Spleen (tissue), 11 donors: ENCODE results near the gene PDE4D. TPM values are rescaled to one million over a fixed set of nuclear protein-coding genes. Genes with fewer than 3 reads are reported as not detected.

Experiments used
- DNase-seq: peaks from one replicate; pipeline ENCODE4 v3.0.0-alpha.2; 2020
- H3K27ac ChIP-seq, 8 donors: fragments of 200-600 bp; sonication (generic) in 7 of 8; 1 replicate in 4 of 8; 2 replicates in 4 of 8; pipeline versions ENCODE4 v1.5.0 to v1.8.0; 2016 to 2021; ENCODE audit warnings: inconsistent platforms in 4 of 8, mild to moderate bottlenecking in 4 of 8, moderate library complexity in 1 of 8
- H3K27me3 ChIP-seq, 7 donors: fragments of 200-600 bp; sonication (generic) in 6 of 7; replicated peaks in 1 of 7; 1 replicate in 4 of 7; 2 replicates in 3 of 7; pipeline versions ENCODE4 v1.5.0 to v1.8.0; 2016 to 2021; ENCODE audit warnings: inconsistent platforms in 3 of 7, mild to moderate bottlenecking in 1 of 7
- H3K36me3 ChIP-seq, 6 donors: fragments of 200-600 bp; sonication (generic) in 5 of 6; 1 replicate in 4 of 6; 2 replicates in 2 of 6; pipeline versions ENCODE4 v1.5.0 to v1.8.0; 2016 to 2021; ENCODE audit warnings: inconsistent platforms in 2 of 6
- H3K4me1 ChIP-seq, 6 donors: fragments of 200-600 bp; sonication (generic) in 5 of 6; 1 replicate in 3 of 6; 2 replicates in 3 of 6; pipeline versions ENCODE4 v1.5.0 to v1.8.0; 2016 to 2021; ENCODE audit warnings: inconsistent platforms in 3 of 6
- H3K4me3 ChIP-seq, 8 donors: fragments of 200-600 bp; sonication (generic) in 7 of 8; 1 replicate in 4 of 8; 2 replicates in 4 of 8; pipeline versions ENCODE4 v1.5.0 to v1.8.0; 2016 to 2021; ENCODE audit warnings: inconsistent platforms in 4 of 8, mild to moderate bottlenecking in 4 of 8, moderate library complexity in 2 of 8
- H3K9me3 ChIP-seq, 8 donors: fragments of 200-600 bp; sonication (generic) in 7 of 8; 1 replicate in 4 of 8; 2 replicates in 4 of 8; pipeline versions ENCODE4 v1.5.0 to v1.8.0; 2016 to 2021; ENCODE audit warnings: inconsistent platforms in 4 of 8
- CTCF ChIP-seq, 11 experiments: fragments of 200-600 bp in 7 of 11; fragments of 450-650 bp in 4 of 11; sonication (generic) in 4 of 11; IDR thresholded peaks in 8 of 11; conservative IDR thresholded peaks in 3 of 11; 1 replicate in 7 of 11; 2 replicates in 4 of 11; pipeline versions ENCODE4 v1.4.0 to v1.8.0; 2016 to 2021; ENCODE audit warnings: antibody characterized with exemption in 11 of 11, inconsistent platforms in 4 of 11, mild to moderate bottlenecking in 1 of 11
- POLR2A ChIP-seq, 3 donors: fragments of 450-650 bp; IDR thresholded peaks; one replicate each; pipeline ENCODE4 v1.5.1; 2017; ENCODE audit warnings: antibody characterized with exemption in 3 of 3, mild to moderate bottlenecking in 1 of 3
- POLR2AphosphoS5 ChIP-seq, 3 donors: sonication (generic); formaldehyde crosslinking; IDR thresholded peaks; one replicate each; pipeline ENCODE4 v1.5.1; 2017; ENCODE audit warnings: antibody characterized with exemption in 3 of 3
- WGBS, 5 donors: extraction: QIAGEN DNeasy Blood & Tissue Kit in 3 of 5; methylation state at CpG; one replicate each; pipeline versions ENCODE4 v1.1.5 to v1.1.7; 2013 to 2018; 5-methylcytosine and 5-hydroxymethylcytosine counted together
- intact Hi-C: fragments of 100-400 bp; cut with DNase I; formaldehyde crosslinking; loops from one replicate; pipeline ENCODE4 v1.15.0; 2023; ENCODE audit warnings: low total_unique reads
- polyA plus RNA-seq, 3 donors: library from polyadenylated mRNA; stranded (reverse); fragments of 200-250 nt; gene quantifications; one replicate each; pipeline ENCODE4 v1.2.1, GENCODE V29; 2013
- total RNA-seq, 7 donors: library from RNA; depleted of rRNA in 3 of 7; stranded (reverse); fragments of >200 nt in 3 of 7; fragmentation: NEBNext Ultra II Directional in 4 of 7; extraction: Animal tissue kit (Norgen Biotek cat#: 25700) in 4 of 7; gene quantifications; one replicate each; pipeline versions ENCODE4 v1.1.0 to v1.2.1, GENCODE V29; 2016 to 2021
- donor health status: healthy with polysubstance abuse.
- donor health status: DM: no; HTN: no; CAD: no; lungs with moderate emphysema.
- donor health status: DM: no; HTN: no; CAD: no.
- donor health status: Bipolar disorder and iron deficiency.
- donor health status: healthy.
- donor health status: DM: no; HTN: no; CAD: no.
- donor health status: DM: yes; HTN: yes; CAD: no.

PDE4D gene
- total and polyA plus RNA-seq, 10 donors, result 0.88 to 51.8 (median 18.2) TPM

GRCh38 chr5:59206132-59206581 lies 687.4 kb downstream of the PDE4D start:
- no peak overlapping the region for H3K27ac ChIP-seq
- intact Hi-C loops, result no loop called here
- H3K9me3 ChIP-seq, result no peaks in the 10 kb centered on the region
- no peaks in the 10 kb centered on the region for H3K36me3 ChIP-seq
- 78 to 97% (median 82%) methylated on average over 1 of the region's 1 CpG for WGBS, 5 donors
- no peaks in the 10 kb centered on the region for H3K4me1 ChIP-seq
- TF ChIP-seq POLR2A (IDR thresholded peaks at IDR 0.05) (no peak), CTCF (IDR thresholded peaks at IDR 0.05 in 8 of 11, conservative IDR thresholded peaks at IDR 0.05 in 3 of 11) (no peak), POLR2AphosphoS5 (IDR thresholded peaks at IDR 0.05) (no peak)
- no peak overlapping the region for H3K4me3 ChIP-seq
- no peaks in the 10 kb centered on the region for H3K27me3 ChIP-seq
- no peak for DNase-seq

GRCh38 chr5:59204114-59204897 lies 689.2 kb downstream of the PDE4D start:
- intact Hi-C loops, result no loop called here
- H3K36me3 ChIP-seq, result no peaks in the 10 kb centered on the region
- no peak for TF ChIP-seq POLR2A (IDR thresholded peaks at IDR 0.05)
- no peak for TF ChIP-seq CTCF (IDR thresholded peaks at IDR 0.05 in 8 of 11, conservative IDR thresholded peaks at IDR 0.05 in 3 of 11)
- no peak for TF ChIP-seq POLR2AphosphoS5 (IDR thresholded peaks at IDR 0.05)
- H3K27ac ChIP-seq, result no peak overlapping the region
- no peaks in the 10 kb centered on the region for H3K4me1 ChIP-seq
- 75 to 94% (median 84%) methylated on average over 5 of the region's 5 CpGs for WGBS, 5 donors
- no peaks in the 10 kb centered on the region for H3K27me3 ChIP-seq
- DNase-seq, result no peak
- H3K9me3 ChIP-seq, result no peaks in the 10 kb centered on the region
- no peak overlapping the region for H3K4me3 ChIP-seq

- no peak overlapping the region for H3K4me3 ChIP-seq
Measured at GRCh38 chr5:59199868-59200267, 693.7 kb downstream of the PDE4D start.

More at GRCh38 chr5:59199868-59200267, 693.7 kb downstream of the PDE4D start:
- no peaks in the 10 kb centered on the region for H3K36me3 ChIP-seq
- intact Hi-C loops, result no loop called here
- no peaks in the 10 kb centered on the region for H3K9me3 ChIP-seq
- no peaks in the 10 kb centered on the region for H3K4me1 ChIP-seq
- WGBS, 5 donors, result 82 to 87% (median 85%) methylated on average over 7 of the region's 7 CpGs
- no peak overlapping the region for H3K27ac ChIP-seq
- TF ChIP-seq POLR2AphosphoS5 (IDR thresholded peaks at IDR 0.05) (no peak), POLR2A (IDR thresholded peaks at IDR 0.05) (no peak), CTCF (IDR thresholded peaks at IDR 0.05 in 8 of 11, conservative IDR thresholded peaks at IDR 0.05 in 3 of 11) (no peak)
- no peaks in the 10 kb centered on the region for H3K27me3 ChIP-seq
- no peak for DNase-seq
